ENCODE results near the gene TMEM181.

TMEM181 gene

GRCh38 chr6:158606935-158607334 is 47.0 kb downstream of the TMEM181 start:
- TF ChIP-seq CTCF (IDR thresholded peaks at IDR 0.05; ENCODE audit: poor library complexity, severe bottlenecking), result no peak
- ATAC-seq (ENCODE audit: low read depth) (no peak), DNase-seq (ENCODE audit: low spot score) (no peak)
- Histone ChIP-seq H3K36me3 (ENCODE audit: low read depth) (peaks cover 70% of the 10 kb centered on the region), H3K27me3 (ENCODE audit: insufficient read depth, poor library complexity, severe bottlenecking) (no peaks in the 10 kb centered on the region), H3K4me1 (ENCODE audit: insufficient read depth, poor library complexity, severe bottlenecking) (no peaks in the 10 kb centered on the region), H3K27ac (ENCODE audit: poor library complexity, severe bottlenecking) (no peak overlapping the region), H3K4me3 (ENCODE audit: severe bottlenecking) (no peak overlapping the region), H3K9me3 (ENCODE audit: severe bottlenecking) (no peaks in the 10 kb centered on the region)

GRCh38 chr6:158607411-158608170 is 47.7 kb downstream of the TMEM181 start:
- H3K36me3 ChIP-seq (ENCODE audit: low read depth), result peaks cover 70% of the 10 kb centered on the region
- ATAC-seq (ENCODE audit: low read depth), result no peak
- DNase-seq (ENCODE audit: low spot score), result no peak

GRCh38 chr6:158608221-158608620 is 48.3 kb downstream of the TMEM181 start:
- Histone ChIP-seq H3K27ac (ENCODE audit: poor library complexity, severe bottlenecking) (no peak overlapping the region), H3K36me3 (ENCODE audit: low read depth) (peaks cover 71% of the 10 kb centered on the region)
- ATAC-seq (ENCODE audit: low read depth), result no peak

More at GRCh38 chr6:158607411-158608170, 47.7 kb downstream of the TMEM181 start:
- Histone ChIP-seq H3K4me1 (ENCODE audit: insufficient read depth, poor library complexity, severe bottlenecking) (no peaks in the 10 kb centered on the region), H3K9me3 (ENCODE audit: severe bottlenecking) (no peaks in the 10 kb centered on the region), H3K27me3 (ENCODE audit: insufficient read depth, poor library complexity, severe bottlenecking) (no peaks in the 10 kb centered on the region), H3K27ac (ENCODE audit: poor library complexity, severe bottlenecking) (no peak overlapping the region), H3K4me3 (ENCODE audit: severe bottlenecking) (no peak overlapping the region)
- TF ChIP-seq CTCF (IDR thresholded peaks at IDR 0.05; ENCODE audit: poor library complexity, severe bottlenecking), result no peak

GRCh38 chr6:158609455-158610155 is 49.7 kb downstream of the TMEM181 start:
- DNase-seq (ENCODE audit: low spot score), result no peak
- Histone ChIP-seq H3K36me3 (ENCODE audit: low read depth) (peaks cover 85% of the 10 kb centered on the region), H3K27ac (ENCODE audit: poor library complexity, severe bottlenecking) (no peak overlapping the region), H3K27me3 (ENCODE audit: insufficient read depth, poor library complexity, severe bottlenecking) (no peaks in the 10 kb centered on the region), H3K9me3 (ENCODE audit: severe bottlenecking) (no peaks in the 10 kb centered on the region), H3K4me3 (ENCODE audit: severe bottlenecking) (no peak overlapping the region), H3K4me1 (ENCODE audit: insufficient read depth, poor library complexity, severe bottlenecking) (no peaks in the 10 kb centered on the region)
- no peak for ATAC-seq (ENCODE audit: low read depth)
- TF ChIP-seq CTCF (IDR thresholded peaks at IDR 0.05; ENCODE audit: poor library complexity, severe bottlenecking), result no peak

More at GRCh38 chr6:158608221-158608620, 48.3 kb downstream of the TMEM181 start:
- no peaks in the 10 kb centered on the region for H3K4me1 ChIP-seq (ENCODE audit: insufficient read depth, poor library complexity, severe bottlenecking)
- no peaks in the 10 kb centered on the region for H3K9me3 ChIP-seq (ENCODE audit: severe bottlenecking)
- no peak for TF ChIP-seq CTCF (IDR thresholded peaks at IDR 0.05; ENCODE audit: poor library complexity, severe bottlenecking)
- no peaks in the 10 kb centered on the region for H3K27me3 ChIP-seq (ENCODE audit: insufficient read depth, poor library complexity, severe bottlenecking)
- H3K4me3 ChIP-seq (ENCODE audit: severe bottlenecking), result no peak overlapping the region
- no peak for DNase-seq (ENCODE audit: low spot score)
